ENCODE data around the gene NTM.

The NTM gene

GRCh38 chr11:131373756-131374155, 3.3 kb downstream of the NTM start:
- DNase-seq = no peak

GRCh38 chr11:131375421-131375820, 5.0 kb downstream of the NTM start:
- no peak for DNase-seq

- no peak for DNase-seq
Observed at GRCh38 chr11:131375915-131376314, 5.5 kb downstream of the NTM start.

GRCh38 chr11:131378931-131379330, 8.5 kb downstream of the NTM start:
- DNase-seq = no peak

GRCh38 chr11:131385763-131386390, 15.5 kb downstream of the NTM start:
- no peak for DNase-seq

DNA sequence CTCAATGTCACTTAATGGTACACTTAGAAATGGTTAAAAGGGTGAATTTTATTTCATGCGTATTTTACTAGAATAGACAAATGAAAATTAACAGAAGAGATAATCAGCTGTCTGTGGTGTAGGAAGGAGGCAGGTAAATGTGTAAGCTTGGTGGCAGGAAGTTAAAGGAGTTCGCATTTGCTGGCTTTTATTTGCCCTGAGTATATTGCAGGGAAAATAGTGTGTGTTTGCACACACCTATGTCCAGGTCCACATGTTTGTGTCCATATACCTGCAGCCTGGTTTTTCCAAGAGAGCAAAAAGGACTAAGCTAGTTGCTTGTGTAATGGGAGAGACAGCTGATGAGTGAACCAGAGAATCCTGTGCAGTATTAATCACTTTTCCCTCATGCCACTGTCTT, 16.0 kb downstream of the NTM start:
- DNase-seq = no peak

- no peak for DNase-seq
Observed at GRCh38 chr11:131388030-131388429, 17.6 kb downstream of the NTM start.

- no peak for DNase-seq
Observed at GRCh38 chr11:131389582-131389981, 19.2 kb downstream of the NTM start.

DNA sequence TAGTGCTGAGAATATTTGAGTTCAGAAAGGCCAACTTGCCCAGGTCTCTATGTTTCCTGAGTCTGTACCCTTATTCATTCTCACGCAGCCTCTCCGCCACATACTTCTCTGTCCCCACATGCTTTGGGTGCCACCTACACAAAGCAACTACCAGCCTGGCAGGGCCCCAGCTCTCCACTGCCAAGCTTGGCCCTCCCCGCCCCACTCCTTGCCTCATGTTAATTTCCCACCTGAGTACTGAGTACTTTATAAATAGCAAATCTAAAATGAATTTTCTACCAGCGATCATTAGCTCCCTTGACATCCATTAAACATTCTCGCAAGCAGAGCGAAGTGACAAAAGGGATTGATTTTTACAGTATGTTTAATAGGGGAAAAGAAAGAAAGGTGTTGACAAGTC, 20.8 kb downstream of the NTM start:
- no peak for DNase-seq

- DNase-seq = no peak
Observed at GRCh38 chr11:131392528-131393255, 22.3 kb downstream of the NTM start.

DNA sequence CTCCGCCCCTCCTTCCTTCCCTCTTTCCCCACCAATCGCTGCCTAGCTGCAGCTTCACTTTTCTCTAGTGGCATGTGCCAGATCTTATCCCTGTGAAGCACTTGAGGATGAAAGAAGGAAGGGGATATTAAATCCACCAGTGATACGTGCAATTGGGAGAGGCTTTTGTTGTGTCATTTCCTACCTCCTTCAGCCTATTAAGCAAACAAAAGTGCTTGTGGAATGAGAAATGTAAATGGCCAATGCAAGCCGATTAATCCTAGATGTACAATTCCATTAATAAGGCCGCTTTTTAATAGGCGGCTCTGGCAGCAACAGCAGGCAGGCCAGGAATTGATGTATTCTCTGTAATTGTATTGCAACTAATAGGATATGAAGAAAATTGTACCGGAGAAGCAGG, 23.3 kb downstream of the NTM start:
- no peak for DNase-seq

GRCh38 chr11:131397675-131398074, 27.3 kb downstream of the NTM start:
- no peak for DNase-seq

- no peak for DNase-seq
Observed at GRCh38 chr11:131402040-131402439, 31.6 kb downstream of the NTM start.

DNA sequence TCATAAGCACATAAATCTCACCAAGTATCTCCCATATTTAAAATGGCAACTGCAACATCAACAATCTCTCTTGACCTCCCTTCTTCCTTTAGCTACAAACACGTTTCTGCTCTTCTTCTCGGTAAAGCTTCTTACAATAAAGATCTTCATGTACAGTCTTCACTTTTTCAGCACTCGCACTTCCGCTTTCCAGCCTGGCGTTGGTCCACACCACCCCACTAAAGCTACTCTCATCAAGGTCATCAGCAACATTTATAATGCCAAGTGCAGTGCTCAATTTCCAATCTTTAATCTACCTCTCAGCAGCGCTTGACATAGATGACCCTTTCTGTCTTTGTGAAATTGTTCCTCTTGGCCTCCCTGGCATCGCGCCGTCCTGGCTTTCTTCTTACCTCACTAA, 33.6 kb downstream of the NTM start:
- DNase-seq = no peak

- DNase-seq = no peak
Observed at GRCh38 chr11:131408025-131408640, 37.7 kb downstream of the NTM start.

DNA sequence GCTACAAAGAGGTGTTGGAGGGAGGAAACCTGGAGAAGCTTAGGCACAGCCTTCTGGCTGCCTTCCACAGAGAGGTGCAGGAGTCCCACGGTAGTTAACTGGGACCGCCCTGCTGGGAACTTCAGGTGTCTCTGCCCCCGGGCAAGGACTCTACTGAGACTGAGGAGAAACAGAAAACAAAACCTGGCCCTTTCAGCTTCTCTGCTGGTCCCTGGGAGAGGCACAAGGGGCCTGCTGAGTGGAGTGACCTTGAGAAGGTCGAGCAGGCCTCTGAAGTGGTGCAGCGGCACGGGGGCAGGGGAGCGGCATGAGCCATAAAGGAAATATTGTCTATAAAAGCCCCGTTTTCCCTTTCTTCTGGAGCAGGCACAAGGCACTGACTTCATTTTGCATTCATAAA, 38.9 kb downstream of the NTM start:
- DNase-seq = no peak

DNA sequence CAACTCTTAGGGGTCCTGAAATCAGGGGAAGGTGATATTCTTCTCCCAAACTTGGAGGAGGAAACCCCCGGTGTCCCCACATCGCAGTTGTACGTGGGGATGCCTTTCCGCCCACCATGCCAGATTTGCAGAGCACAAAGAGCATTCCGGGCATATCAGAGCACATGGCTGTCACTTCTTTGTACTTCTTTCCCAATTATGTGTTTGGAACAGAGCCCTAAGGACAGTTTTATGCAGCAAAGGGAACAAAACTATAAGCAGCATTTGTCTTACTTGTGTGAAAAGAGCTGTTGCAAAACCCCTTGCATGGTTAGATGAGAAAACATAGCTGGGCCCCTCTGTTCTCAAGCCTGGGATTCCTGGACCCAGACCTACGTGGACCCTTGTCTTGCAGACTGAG, 41.2 kb downstream of the NTM start:
- DNase-seq = no peak

GRCh38 chr11:131412061-131412460, 41.6 kb downstream of the NTM start:
- DNase-seq = no peak

DNA sequence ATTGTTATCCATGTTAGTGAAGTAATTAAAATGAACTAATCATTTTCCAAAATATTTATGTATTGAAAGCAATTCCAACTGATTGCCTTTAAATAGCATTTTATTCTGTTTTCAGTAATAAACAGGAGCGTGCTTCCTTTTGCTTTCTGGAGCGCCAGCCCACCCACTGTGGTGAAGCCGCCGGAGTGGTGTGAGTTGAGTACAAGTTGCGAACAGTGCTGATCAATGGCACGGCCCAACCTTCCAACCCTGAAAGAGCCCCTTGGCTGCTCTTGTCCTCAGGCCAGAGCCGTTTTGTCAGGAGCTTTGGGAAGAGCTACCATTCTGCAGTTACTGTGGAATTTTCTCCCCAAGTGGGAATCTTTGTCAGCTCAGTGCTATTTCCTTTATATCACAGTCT, 42.8 kb downstream of the NTM start:
- DNase-seq = no peak

- no peak for DNase-seq
Observed at GRCh38 chr11:131418189-131418588, 47.8 kb downstream of the NTM start.

- no peak for DNase-seq
Observed at GRCh38 chr11:131421066-131421855, 50.8 kb downstream of the NTM start.

DNA sequence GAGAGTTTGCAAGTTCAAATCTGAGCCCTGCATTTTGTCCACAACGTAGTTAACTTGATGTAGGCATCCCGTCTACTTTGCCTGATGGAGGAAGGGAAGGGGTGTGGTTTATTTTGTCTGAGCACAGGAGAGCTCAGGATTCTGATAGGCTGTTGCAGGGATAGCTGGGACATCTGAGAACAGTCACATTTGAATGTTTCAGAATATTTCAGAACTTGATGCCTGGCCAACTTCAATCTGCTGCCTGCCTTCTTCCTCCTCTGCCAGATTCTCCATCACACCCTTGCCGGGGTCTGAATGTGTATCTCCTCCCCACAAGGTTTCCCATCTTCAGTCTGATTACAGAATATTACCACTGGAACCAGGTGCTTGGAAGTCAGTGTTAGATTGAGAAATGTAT, 51.6 kb downstream of the NTM start:
- no peak for DNase-seq

DNA sequence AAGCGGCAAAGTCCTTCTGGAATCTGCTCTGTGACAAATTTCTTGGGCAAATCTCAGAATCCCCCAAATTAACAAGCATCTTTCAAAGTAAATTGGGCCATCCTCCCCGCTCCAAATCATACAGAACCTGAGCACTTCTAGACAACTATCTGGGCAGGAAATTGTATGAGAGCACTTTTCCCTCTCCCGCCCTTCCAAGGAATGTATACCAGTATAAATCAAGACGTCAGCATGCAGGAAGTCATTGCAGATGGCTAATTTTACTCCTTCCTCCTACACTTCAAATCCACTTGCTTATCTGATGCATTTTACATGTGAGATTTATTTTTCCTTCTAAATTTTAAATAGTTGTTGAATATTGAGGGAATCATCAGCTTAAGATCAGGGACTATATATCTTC, 52.1 kb downstream of the NTM start:
- DNase-seq = no peak

GRCh38 chr11:131423688-131424087, 53.3 kb downstream of the NTM start:
- no peak for DNase-seq

Data from NCI-H2107 (cell line).